Measurements from ENCODE around the gene ATP2A3. TPM values are rescaled to one million over a fixed set of nuclear protein-coding genes. Genes with fewer than 3 reads are reported as not detected.

The ATP2A3 gene
- total and polyA plus RNA-seq, 2 donors (not counting 3 experiments of a cell fraction or from before 2014, with no cell fraction given) = 0.37 to 0.55 TPM

GRCh38 chr17:4009186-4009785 lies 45.0 kb upstream of the ATP2A3 start:
- Histone ChIP-seq H4K20me1 (replicated peaks; ENCODE audit: control insufficient read depth, extremely low read depth, insufficient read depth, low read length) (no peaks in the 10 kb centered on the region), H3K27me3 (ENCODE audit: control insufficient read depth in 2 of 2, insufficient read depth in 2 of 2, low read length in 2 of 2) (no peaks in the 10 kb centered on the region), H2AFZ (ENCODE audit: low read depth, low read length) (no peak overlapping the region), H3K4me2 (ENCODE audit: insufficient read depth, low read length) (no peak overlapping the region), H3K4me3 (replicated peaks in 1 of 3; ENCODE audit: insufficient read depth in 1 of 3, low read depth in 1 of 3, low read length in 3 of 3) (no peak overlapping the region), H3K79me2 (ENCODE audit: control insufficient read depth, insufficient read depth, low read length) (no peaks in the 10 kb centered on the region), H3K4me1 (ENCODE audit: control insufficient read depth, extremely low read depth, insufficient read depth, low read length) (peaks cover 3% of the 10 kb centered on the region), H3K36me3 (ENCODE audit: control insufficient read depth in 2 of 2, extremely low read depth in 1 of 2, insufficient read depth in 2 of 2, low read length in 2 of 2) (peaks cover 9 to 46% of the 10 kb centered on the region in 2 experiments), H3K9me3 (replicated peaks; ENCODE audit: control insufficient read depth, insufficient read depth, low read length) (no peaks in the 10 kb centered on the region), H3K27ac (ENCODE audit: insufficient read depth, low read depth, low read length) (no peak overlapping the region), H3K9me1 (replicated peaks; ENCODE audit: control insufficient read depth, extremely low read depth, insufficient read depth, low read length) (no peaks in the 10 kb centered on the region), H3K9ac (replicated peaks; ENCODE audit: extremely low read depth, insufficient read depth, low read length) (no peak overlapping the region)
- FAIRE-seq (no peak), DNase-seq (ENCODE audit: low read depth, low spot score) (no peak)
- ChIA-PET POLR2A (no interaction called here), CTCF (interaction anchor here (2.0 to 5.4 kb wide), 3 partner anchors 9 to 96 kb away, joined by 7 to 47 read pairs (median 24); no protein-coding TSS in a partner anchor)
- no peak for TF ChIP-seq POLR2A (IDR thresholded peaks at IDR 0.05; ENCODE audit: low read depth, low read length)
- no peak for TF ChIP-seq POLR2AphosphoS5 (IDR thresholded peaks at IDR 0.05; ENCODE audit: insufficient read depth, low read depth, low read length)
- TF ChIP-seq GATA2 (IDR thresholded peaks at IDR 0.05; ENCODE audit: insufficient read depth, insufficient read length, low read depth, low read length) = no peak
- no peak for TF ChIP-seq MYC (IDR thresholded peaks at IDR 0.05; ENCODE audit: low read depth, low read length)
- no peak for TF ChIP-seq MAX (IDR thresholded peaks at IDR 0.05; ENCODE audit: insufficient read depth, insufficient read length)
- no peak for TF ChIP-seq FOS (IDR thresholded peaks at IDR 0.05; ENCODE audit: borderline replicate concordance, insufficient read depth, low read length)
- no peak for TF ChIP-seq JUN (IDR thresholded peaks at IDR 0.05; ENCODE audit: borderline replicate concordance, insufficient read depth, insufficient read length, low read depth)
- TF ChIP-seq, protein P1, sequence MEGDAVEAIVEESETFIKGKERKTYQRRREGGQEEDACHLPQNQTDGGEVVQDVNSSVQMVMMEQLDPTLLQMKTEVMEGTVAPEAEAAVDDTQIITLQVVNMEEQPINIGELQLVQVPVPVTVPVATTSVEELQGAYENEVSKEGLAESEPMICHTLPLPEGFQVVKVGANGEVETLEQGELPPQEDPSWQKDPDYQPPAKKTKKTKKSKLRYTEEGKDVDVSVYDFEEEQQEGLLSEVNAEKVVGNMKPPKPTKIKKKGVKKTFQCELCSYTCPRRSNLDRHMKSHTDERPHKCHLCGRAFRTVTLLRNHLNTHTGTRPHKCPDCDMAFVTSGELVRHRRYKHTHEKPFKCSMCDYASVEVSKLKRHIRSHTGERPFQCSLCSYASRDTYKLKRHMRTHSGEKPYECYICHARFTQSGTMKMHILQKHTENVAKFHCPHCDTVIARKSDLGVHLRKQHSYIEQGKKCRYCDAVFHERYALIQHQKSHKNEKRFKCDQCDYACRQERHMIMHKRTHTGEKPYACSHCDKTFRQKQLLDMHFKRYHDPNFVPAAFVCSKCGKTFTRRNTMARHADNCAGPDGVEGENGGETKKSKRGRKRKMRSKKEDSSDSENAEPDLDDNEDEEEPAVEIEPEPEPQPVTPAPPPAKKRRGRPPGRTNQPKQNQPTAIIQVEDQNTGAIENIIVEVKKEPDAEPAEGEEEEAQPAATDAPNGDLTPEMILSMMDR (IDR thresholded peaks at IDR 0.05; ENCODE audit: extremely low read depth in 1 of 2, insufficient read depth in 1 of 2, low read depth in 1 of 2, low read length in 2 of 2) = no peak
- no peak for TF ChIP-seq EZH2 (IDR thresholded peaks at IDR 0.05; ENCODE audit: borderline replicate concordance, low read depth, low read length, severe bottlenecking)
- dilution Hi-C loops (cut with MboI; ENCODE audit: extremely low pct_ligation_motif_present, low sequenced_read_pairs) (no loop called here), intact Hi-C loops (cut with micrococcal nuclease) (no loop called here)
- BruUV-seq (replicated peaks) = no TSS peak
